Stimulated activated CD8-positive, alpha-beta memory T cell treated with anti-CD3 and anti-CD28 coated beads, Interleukin-7, amount 100 ng/mL, for 4 hours (primary cell): Measurements from ENCODE around the gene CFI.

Experiments used
- DNase-seq, 2 donors: peaks; one replicate each; pipeline ENCODE4 v3.0.0-alpha.2; 2020; ENCODE audit warnings: low read depth in 2 of 2

Gene CFI

DNA sequence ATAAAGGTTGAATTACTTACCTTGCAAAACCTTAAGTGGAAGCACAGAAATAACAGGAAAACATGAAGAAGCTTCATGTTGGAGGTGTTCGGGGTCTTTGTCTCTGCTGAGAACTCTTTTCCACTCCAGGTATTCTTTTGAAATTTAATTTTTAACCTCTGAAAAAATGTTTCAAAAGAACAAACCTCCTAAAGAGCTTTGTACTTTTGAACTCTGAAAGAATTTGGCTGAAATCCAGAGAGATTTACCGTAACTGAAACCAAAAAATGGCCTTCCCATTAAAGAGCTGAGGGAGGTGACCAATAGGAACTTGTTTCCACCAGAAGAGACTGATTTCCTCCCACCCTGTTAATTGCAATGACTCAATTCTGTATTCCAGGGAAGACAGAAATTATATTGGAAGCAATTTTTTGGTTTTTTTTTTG is at the start of gene CFI:
Gene CFI, minus strand, starts transcription at position 105 of the 425 bp plus-strand sequence. Its CDS starts 28 bp downstream, at position 77.
- DNase-seq: no peak

DNA sequence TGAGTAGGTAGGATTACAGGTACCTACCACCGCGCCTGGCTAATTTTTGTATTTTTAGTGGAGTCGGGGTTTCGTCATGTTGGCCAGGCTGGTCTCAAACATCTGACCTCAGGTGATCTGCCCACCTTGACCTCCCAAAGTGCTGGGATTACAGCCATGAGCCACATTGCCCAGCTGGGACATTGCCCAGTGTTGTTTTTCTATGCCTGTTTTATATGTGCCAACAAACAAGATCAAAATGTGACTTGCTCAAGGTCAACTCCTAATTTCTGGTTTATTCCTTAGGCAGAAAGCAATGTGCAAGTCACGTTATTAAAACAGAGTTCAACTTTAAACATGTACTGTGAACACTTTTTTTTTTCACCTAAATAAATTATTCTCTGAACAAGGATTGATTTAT is 48.8 kb upstream of the CFI start:
- no peak for DNase-seq

DNA sequence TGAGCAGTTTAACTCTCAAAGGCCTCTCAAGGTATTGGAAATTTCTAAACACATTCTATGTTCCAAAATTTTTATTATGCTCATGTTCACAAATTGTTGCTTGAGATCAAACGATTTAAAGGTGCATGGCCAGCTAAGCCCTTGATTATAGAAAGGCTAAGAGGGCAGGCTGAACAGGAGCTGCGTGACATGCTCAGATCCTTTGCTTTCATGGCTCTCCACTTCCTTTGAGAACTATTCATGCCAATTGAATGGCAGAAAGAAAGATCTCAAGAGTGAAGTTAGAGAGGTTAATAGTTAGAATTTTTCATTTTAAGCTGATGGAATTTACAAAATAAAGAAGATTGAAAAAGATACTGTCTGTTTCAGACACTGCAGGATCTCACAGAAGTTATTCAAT is 46.7 kb upstream of the CFI start:
- no peak for DNase-seq

DNA sequence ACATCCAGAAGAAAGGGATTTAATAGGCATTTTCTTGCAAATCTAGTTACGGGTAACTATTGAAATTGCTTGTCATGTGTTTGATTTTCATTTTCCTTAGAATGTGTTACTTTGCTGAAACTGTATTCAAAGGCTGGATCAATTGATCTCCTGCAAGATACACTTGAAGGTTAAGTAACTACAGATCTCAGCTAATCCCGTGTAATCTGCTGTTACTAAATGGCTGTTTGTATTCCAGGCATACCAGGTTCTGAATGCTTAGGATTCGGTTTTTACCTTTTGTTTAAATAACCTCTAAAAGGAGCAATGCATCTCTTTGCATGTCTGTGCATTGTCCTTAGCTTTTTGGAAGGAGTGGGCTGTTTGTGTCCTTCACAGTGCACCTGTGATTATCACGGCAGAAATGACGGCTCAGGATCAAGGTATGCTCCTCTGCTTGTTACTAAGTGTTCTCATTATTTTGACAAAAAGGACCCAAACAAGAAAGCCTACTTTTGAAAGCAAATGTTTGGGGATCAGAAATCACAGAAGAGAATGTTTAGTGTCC is 46.2 kb upstream of the CFI start, which contains the start of gene LRIT3:
Gene LRIT3, plus strand, starts transcription at position 212 of the 547 bp plus-strand sequence. Its CDS starts 95 bp downstream, at position 307.
- DNase-seq: no peak

DNA sequence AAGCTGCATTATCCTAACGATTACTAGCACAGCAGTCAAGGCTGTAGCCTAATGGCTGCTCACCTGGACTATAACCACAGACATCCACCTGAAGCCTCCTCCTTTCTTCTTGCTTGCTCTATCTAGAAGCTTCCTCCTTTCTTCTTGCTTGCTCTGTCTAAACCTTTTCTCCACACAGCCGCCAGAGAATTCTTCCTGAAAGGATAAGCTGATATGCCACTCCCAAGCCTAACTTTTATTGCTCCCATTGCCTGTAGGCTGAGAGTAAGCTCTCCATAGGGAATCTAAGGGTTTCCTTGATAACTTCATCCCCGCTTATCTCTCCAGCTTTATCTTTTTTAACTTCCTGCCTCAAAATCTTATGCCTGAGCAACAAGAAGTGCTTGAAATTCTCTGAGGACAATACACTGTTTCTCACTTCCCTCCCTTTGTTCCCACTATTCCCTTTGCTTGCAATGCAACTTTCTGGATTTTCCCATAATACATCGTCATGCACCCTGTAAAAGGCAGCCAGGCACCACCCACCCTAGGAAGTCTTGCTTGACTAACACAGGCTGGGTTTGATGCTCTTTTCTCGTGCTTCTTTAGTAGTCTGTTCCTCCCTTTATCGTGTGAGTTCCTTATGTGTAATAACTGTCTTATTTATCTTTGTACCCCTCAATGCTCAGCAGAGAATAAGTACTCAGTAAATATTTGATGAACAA is 44.7 kb upstream of the CFI start:
- no peak for DNase-seq

DNA sequence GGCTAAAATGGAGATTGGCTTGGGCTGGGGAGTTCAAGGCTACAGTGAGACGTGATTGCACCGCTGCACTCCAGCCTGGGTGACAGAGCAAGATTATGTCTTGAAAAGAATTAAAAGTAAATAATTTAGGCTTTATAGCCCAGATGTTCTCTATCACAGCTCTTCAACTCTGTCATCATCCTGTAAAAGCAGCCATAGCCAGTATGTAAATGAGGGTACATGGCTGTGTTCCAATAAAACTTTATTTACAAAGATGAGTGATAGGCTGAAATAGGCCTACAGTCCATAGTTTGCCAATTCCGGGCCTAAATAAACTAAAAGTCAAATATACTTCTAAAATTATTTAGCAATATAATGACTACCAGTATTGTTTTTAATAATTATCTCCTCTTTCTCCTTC is 35.2 kb upstream of the CFI start:
- no peak for DNase-seq

DNA sequence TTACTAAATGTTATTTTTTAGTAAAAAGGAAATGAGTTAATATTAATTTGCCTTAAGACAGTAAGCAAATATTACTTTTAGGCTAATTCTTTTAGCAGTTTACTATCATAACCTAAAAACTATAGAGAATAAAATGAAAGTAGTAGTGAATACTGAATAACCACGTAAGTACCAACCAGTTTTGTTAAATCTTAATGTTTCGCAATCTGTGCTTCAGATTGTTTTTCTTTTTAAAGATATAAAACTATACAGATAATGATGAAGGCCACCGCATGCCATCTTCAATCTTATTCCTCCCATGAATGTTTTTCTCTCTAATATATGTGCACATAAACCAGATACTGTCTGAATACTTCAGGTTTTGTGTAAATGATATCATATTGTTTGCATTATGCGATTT is 32.0 kb upstream of the CFI start:
- no peak for DNase-seq

DNA sequence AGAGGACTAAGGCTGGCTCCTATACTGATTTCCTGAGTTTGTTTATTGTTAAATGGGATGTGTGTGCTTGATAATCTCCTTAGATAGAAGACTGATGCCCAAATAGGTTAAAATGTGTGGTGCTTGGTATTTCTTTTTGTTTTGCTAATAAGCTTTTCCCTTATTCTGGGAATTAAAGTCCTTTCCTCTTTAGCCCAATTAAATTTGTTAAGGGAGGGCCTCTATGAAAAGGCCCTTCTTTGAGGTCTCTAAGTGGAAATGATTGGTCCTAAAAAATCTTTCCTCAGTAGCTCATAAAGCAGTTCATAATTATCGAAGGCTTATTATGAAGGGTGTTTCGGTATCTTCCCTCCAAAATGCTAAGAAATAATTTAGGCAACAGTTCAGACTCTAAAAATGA is 25.9 kb upstream of the CFI start, which contains the start of gene RRH:
Gene RRH, plus strand, starts transcription at position 301 of the 400 bp plus-strand sequence. Its CDS starts 56 bp downstream, at position 357.
- DNase-seq: no peak

DNA sequence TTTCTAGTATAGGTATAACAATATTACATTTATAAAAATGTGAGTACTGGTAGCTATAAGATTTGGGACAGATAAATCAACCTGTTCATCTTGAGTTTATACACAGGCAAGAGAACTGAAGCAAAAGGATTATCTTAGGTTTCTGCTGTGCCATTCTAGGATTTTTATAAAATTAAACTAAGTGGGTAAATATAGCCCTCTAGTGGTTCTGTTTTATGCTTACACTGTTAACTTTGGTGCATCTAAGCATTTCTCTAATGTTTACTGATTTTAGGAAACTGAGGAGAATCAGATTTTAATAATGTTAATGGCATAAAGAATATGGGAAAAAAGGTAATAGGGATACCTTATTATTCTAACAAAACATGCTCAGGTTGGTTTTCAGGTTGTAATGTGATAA is 24.9 kb upstream of the CFI start:
- no peak for DNase-seq

DNA sequence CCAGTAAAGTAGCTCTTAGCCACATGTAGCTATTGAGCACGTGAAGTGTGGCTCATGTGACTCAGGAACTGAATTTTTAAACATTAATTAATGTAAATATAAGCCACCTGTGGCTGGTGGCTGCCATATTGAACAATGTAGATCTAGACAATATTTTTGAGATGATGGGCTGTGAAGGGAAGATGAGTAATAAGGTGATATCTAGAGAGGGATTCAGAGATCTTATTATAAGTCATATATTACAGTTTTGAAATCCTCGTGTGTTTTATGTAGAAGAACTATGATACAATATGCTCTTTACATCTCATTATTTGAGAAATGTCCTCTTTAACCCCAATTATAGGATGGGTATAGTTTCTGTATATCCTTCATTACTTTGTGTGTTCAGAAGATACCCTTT is 19.4 kb upstream of the CFI start:
- DNase-seq: no peak

DNA sequence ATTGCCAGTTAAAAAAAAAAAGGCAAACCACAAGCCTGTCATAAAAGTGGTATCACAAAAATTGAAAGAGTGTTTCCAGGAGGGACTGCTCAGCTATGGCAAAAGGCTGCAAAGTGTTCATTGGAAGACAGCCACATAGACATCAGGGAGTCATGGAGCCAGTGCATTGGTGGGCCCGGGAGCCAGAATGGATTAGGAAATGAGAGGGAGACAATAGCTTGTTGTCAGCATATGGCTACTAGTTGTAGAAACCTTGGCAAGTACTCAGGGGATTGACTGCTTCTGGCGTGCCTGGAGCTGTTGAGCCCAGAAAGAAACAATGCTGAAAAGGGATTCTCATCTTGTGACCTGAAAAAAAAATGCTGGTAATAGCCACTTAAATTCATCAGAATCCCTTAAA is 18.8 kb upstream of the CFI start:
- DNase-seq: no peak

DNA sequence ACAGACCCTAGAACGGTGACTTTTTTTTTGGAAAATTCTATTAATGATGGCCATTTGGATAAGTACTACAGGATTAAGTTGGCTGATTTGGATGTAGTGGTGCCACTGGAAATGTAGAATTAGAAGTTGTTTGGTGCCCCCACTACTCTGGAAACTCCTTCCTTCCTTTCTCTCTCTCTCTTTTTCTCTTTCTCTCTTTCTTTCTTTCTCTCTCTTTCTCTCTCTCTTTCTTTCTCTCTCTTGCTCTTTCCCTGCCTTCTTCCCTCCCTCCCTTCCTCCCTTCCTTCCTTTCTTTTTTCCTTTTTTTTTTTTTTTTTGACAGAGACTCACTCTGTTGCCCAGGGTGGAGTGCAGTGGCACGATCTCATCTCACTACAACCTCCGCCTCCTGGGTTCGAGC is 16.5 kb upstream of the CFI start:
- no peak for DNase-seq

DNA sequence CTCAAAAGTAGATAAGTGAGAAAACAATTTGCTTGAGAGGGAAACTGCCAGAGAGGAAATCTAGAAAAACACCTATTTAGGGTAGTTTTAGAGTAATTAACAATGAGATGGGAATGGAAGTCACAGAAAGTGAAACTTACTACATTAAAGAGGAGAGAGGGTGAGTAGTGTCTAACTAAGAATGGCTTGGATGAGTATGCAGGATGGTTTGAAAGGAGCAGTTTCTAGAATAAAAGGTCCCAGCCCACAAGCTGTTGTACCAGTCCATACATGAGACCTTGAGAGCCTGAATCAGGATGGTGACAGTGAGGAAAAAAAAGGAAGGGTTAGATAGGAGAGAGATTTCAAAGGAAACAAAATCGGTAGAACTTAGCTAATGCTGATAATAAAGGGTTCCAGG is 15.1 kb upstream of the CFI start:
- no peak for DNase-seq

DNA sequence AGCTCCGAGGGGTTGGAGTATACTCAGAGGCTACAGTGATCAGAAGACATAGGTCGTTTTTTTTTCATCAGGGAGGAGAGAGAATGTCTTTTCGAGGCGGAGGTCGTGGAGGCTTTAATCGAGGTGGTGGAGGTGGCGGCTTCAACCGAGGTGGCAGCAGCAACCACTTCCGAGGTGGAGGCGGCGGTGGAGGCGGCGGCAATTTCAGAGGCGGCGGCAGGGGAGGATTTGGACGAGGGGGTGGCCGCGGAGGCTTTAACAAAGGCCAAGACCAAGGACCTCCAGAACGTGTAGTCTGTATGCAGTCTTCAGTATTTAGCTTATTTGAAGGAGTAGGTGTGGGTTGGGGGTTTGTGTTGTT is 14.3 kb upstream of the CFI start:
- peak; percentile 24 to 53 for DNase-seq

DNA sequence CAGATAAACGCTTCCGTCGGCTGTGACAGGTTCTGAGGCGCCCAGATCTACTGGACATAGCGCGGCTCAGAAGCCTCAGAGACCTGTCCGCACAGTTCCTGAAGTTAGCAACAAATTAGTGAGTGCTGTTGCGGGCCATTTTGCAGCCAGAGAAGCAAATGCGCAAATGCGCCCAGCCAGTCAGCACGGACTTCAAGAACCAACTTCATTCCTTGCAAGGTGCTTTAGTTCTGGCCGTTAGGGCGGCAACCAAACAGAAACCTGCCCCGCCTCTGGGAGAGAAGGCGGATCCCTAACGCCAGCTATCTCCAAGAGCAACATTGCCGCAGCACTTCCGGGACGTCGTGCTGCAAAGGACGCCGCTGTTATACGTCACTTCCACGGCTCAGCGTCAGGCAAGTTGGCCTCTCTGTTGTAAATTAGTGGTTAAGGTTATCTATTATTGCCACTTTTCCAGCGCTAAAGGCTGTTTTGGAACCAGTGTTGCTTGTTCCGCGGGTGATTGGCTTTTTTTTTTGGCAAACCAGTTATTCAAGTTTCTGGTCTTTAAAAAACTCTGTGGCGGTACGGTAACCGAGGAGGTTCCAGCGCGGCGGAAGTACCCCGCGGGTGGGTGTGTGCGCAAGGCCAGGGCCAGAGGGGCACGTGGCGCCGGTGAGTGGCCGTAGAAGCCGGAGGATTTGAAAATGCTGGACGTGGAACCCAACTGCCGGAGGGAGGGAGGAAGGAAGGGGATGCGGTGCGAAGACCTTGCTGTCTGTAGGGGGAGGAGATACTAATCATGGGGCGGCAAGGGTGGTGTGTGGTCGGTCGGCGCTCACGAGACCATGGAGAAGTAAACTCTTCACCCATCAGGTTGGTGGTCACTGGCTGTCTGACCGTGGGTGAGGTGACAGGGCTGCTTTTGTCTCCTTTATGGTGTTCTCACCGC is 13.6 kb upstream of the CFI start, which contains the start of gene GAR1:
Gene GAR1, plus strand, starts transcription at position 612 of the 931 bp plus-strand sequence. CDS start 403 bp downstream, outside the sequence.
- DNase-seq: peak; percentile 82 to 83

DNA sequence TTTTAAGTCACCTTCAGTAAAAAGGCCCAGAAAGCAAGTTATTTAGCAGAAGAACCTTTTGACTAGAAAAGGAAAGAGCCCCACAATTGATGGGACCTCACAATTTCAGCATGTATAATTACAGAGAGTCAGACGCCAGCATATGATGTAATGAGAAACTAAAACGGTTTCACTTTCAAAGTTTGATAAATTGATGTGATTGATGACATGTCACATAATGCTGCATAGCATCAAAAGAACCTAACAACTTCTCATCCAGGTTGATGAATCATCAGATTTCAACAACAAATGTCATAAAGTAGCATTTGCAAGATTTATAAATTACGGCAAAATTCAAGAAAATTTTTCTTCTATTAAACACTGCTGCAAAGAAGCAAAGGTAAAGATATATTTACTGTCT is 9.9 kb upstream of the CFI start:
- DNase-seq: no peak

DNA sequence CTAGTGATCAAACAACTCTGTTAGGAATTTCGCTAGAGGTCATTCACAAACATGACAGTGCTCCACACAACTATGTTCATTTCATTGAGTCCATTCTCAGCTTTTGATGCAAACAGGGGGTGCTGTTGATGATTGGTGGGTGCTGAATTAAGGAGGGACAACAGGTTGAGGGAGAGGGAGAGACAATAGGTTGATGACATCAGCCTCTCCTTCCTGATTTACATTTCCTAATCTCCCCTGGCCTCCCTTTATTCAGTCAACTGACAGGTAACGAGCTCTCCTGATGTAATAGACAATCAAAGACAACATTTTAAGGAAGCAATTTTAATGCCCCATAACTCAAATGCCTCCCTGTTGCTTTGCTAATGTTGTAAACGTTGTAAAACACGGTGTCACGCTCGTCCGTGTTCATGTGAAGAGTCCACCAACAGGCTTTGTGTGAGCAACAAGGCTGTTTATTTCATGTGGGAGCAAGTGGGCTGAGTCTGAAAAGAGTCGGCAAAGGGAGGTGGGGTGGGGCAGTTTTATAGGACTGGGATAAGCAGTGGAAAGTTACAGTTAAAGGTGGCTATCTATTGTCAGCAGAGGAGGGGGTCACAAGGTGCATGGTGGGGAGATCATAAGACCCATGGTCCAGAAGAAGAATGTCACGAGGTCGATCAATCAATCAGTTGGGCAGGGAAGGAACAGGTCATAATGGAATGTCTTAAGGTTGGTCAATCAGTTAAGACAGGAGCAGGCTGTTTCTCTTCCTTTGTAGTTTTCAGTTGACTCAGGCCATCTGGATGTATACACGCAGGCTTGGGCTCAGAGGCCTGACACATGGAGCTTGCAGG is 9.0 kb upstream of the CFI start:
- no peak for DNase-seq

DNA sequence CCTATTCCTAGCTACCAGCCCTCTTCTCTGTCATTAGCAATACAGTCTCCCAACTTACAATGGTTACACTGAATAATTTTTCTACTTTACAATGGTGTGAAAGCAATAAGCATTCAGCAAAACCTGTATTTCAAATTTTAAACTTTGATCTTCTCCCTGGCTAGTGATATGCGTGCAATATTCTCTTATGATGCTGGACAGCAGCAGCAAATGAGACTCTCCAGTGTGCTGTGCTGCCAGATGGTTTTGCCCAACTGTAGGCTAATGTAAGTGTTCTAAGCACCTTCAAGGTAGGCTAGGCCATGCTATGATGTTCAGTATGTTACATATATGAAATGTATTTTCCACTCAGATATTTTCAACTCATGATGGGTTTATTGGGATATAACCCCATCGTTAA is 7.9 kb upstream of the CFI start:
- DNase-seq: no peak

DNA sequence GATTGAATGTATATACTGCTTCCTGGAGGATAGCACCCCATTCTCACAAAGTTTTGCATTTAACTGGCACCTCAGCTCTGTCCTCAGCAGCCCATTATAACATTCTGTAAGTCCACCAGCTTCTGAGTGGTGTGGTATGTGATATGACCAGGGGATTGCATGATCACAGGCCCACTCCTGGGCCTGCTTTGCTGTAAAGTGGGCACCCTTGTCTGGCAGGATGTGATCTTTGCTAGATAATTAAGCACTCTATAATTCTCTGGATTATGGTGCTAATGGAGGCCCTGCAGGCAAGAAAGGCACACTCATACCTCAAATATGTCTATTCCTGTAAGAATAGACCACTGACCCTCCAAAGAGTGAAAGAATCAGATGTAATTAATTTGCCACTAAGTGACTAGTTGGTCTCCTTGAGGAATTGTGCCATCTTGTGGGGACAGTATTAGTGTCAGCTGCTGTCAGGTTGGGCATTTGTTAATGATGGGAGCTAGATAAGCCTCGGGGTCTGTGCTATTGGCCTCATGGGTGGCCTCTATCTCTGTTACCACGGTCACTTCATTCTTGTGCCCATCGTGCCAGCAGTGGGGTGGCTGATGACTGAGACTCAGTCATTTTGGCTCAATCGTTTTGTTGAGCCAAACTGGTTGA is 2.2 kb upstream of the CFI start:
- DNase-seq: no peak

DNA sequence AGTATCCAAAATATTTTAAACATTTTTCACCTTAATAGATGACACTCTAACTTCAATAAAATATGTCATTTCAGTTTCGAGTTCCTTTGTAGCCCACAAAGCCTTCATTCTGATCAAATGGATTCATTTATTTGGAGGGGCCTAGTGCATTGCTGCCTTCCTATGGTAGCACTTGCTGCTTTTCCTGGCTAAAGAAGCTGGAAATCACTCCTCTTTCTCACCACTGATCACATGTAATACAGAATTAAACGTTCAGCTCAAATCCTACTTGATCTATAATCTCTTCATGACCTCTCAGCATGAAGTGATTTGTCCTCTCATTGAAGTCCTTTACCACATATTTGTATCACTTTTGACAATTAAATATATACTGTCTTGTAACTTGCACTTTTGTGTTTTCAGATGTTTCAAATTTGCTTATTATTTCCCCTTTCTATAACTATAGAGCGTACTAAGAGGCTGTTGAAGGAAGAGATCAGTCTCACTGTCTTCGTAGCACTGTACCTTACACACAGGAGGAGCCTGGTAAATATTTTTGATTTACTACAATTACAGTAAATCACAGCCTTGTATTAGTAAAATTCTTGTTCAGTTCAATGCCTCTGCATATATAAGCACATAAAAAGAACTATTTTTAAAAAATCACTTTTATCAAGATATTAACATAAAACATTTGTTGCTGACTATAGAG is 555 bp downstream of the CFI start:
- DNase-seq: no peak
